CD4-positive, alpha-beta memory T cell (primary cell): ENCODE measurements around the gene SND1. TPM values are rescaled to one million over a fixed set of nuclear protein-coding genes. Genes with fewer than 3 reads are reported as not detected.

Experiments used
- CTCF ChIA-PET: fragments of 350-600 bp; sonication (Branson Sonifier 250); formaldehyde crosslinking; loops from one replicate; lab custom pipeline; 2021; ENCODE audit warnings: inconsistent platforms; ENCODE audit not compliant: partially characterized antibody; lab: Charles Lee
- POLR2A ChIA-PET: fragments of 350-600 bp; sonication (Branson Sonifier 250); formaldehyde crosslinking; loops from one replicate; lab custom pipeline; 2021; ENCODE audit not compliant: partially characterized antibody; lab: Charles Lee
- DNase-seq, 5 donors: peaks; one replicate each; pipeline versions ENCODE4 v3.0.0 to v3.0.0-alpha.2; 2020 to 2022; ENCODE audit warnings: mixed read lengths in 1 of 5
- H3K27ac ChIP-seq: one replicate; pipeline ENCODE4 v1.7.0; 2013; ENCODE audit warnings: low read depth, low read length
- H3K27me3 ChIP-seq: 2 replicates; pipeline ENCODE4 v1.7.0; 2013; ENCODE audit warnings: mild to moderate bottlenecking, low read length, moderate library complexity; ENCODE audit not compliant: insufficient read depth
- H3K36me3 ChIP-seq: 2 replicates; pipeline ENCODE4 v1.7.0; 2013; ENCODE audit warnings: mild to moderate bottlenecking, low read length, moderate library complexity; ENCODE audit not compliant: insufficient read depth
- H3K4me1 ChIP-seq: 2 replicates; pipeline ENCODE4 v1.7.0; 2013; ENCODE audit warnings: mild to moderate bottlenecking, low read length, moderate library complexity; ENCODE audit not compliant: insufficient read depth
- H3K4me3 ChIP-seq, 2 donors: one replicate each; pipeline ENCODE4 v1.7.0; 2013; ENCODE audit warnings: low read length in 2 of 2, mild to moderate bottlenecking in 1 of 2
- H3K9me3 ChIP-seq, 2 donors: one replicate each; pipeline ENCODE4 v1.7.0; 2013; ENCODE audit warnings: low read length in 2 of 2, control low read depth in 1 of 2; ENCODE audit not compliant: control insufficient read depth in 1 of 2
- H3K27ac Mint-ChIP-seq, 7 donors: one replicate each; pipeline ENCODE4 v1.8.0; 2020 to 2021; ENCODE audit warnings: mixed read lengths in 7 of 7, mild to moderate bottlenecking in 6 of 7, inconsistent platforms in 3 of 7, moderate library complexity in 3 of 7
- H3K27me3 Mint-ChIP-seq, 2 donors: one replicate each; pipeline ENCODE4 v1.8.0; 2020 to 2021; ENCODE audit warnings: mixed read lengths in 2 of 2
- H3K36me3 Mint-ChIP-seq, 2 donors: one replicate each; pipeline ENCODE4 v1.8.0; 2020 to 2021; ENCODE audit warnings: mixed read lengths in 2 of 2, inconsistent platforms in 1 of 2, mild to moderate bottlenecking in 1 of 2
- H3K4me1 Mint-ChIP-seq, 4 donors: one replicate each; pipeline ENCODE4 v1.8.0; 2020 to 2021; ENCODE audit warnings: mixed read lengths in 4 of 4, mild to moderate bottlenecking in 1 of 4
- H3K4me3 Mint-ChIP-seq, 8 donors: one replicate each; pipeline ENCODE4 v1.8.0; 2020 to 2021; ENCODE audit warnings: mixed read lengths in 8 of 8, mild to moderate bottlenecking in 7 of 8, moderate library complexity in 6 of 8, inconsistent platforms in 3 of 8
- H3K9me3 Mint-ChIP-seq, 8 donors: one replicate each; pipeline ENCODE4 v1.8.0; 2020 to 2021; ENCODE audit warnings: mixed read lengths in 8 of 8, mild to moderate bottlenecking in 5 of 8, inconsistent platforms in 3 of 8, moderate library complexity in 1 of 8
- intact Hi-C: fragments of 100-400 bp; cut with micrococcal nuclease; formaldehyde crosslinking; loops from one replicate; pipeline ENCODE4 v1.15.1; 2023
- polyA plus RNA-seq, 2 donors: library from polyadenylated mRNA; unstranded; fragments of 300-500 nt; fragmentation: Illumina TruSeq; gene quantifications; one replicate each; pipeline ENCODE4 v1.2.3, GENCODE V29; 2021
- total RNA-seq, 2 experiments: library from RNA; stranded (reverse); gene quantifications; one replicate each; pipeline ENCODE4 v1.2.3, GENCODE V29; 2021

The SND1 gene
- total and polyA plus RNA-seq, 4 experiments from 2014 or later = 119 to 223 (median 171) TPM

GRCh38 chr7:128074336-128074735 is 422.3 kb downstream of the SND1 start:
- Mint-ChIP-seq H3K4me1 (peaks cover 0 to 8% (median 3%) of the 10 kb centered on the region in 4 donors), H3K9me3 (no peaks in the 10 kb centered on the region), H3K27ac (peak overlapping the region in 1 of 7 donors; percentile 72), H3K4me3 (no peak overlapping the region), H3K36me3 (peaks cover 0 to 29% of the 10 kb centered on the region in 2 donors), H3K27me3 (no peaks in the 10 kb centered on the region)
- peaks cover 27% of the 10 kb centered on the region for H3K36me3 ChIP-seq
- no peaks in the 10 kb centered on the region for H3K27me3 ChIP-seq
- no peak overlapping the region for H3K27ac ChIP-seq
- intact Hi-C loops = no loop called here
- POLR2A ChIA-PET = no interaction called here
- no peak overlapping the region for H3K4me3 ChIP-seq
- H3K9me3 ChIP-seq = no peaks in the 10 kb centered on the region
- no peak for DNase-seq
- CTCF ChIA-PET = no interaction called here
- no peaks in the 10 kb centered on the region for H3K4me1 ChIP-seq

- Mint-ChIP-seq H3K4me3 (no peak overlapping the region), H3K27ac (peak overlapping the region in 2 of 7 donors; percentile 47 to 64), H3K36me3 (peaks cover 0 to 31% of the 10 kb centered on the region in 2 donors), H3K4me1 (peaks cover 0 to 8% (median 3%) of the 10 kb centered on the region in 4 donors), H3K27me3 (no peaks in the 10 kb centered on the region), H3K9me3 (no peaks in the 10 kb centered on the region)
- POLR2A ChIA-PET = no interaction called here
- CTCF ChIA-PET = no interaction called here
- Histone ChIP-seq H3K27ac (no peak overlapping the region), H3K4me1 (no peaks in the 10 kb centered on the region), H3K4me3 (no peak overlapping the region), H3K9me3 (no peaks in the 10 kb centered on the region), H3K36me3 (peaks cover 27% of the 10 kb centered on the region), H3K27me3 (no peaks in the 10 kb centered on the region)
- intact Hi-C loops = no loop called here
- no peak for DNase-seq
Observed at GRCh38 chr7:128074736-128075135, 422.7 kb downstream of the SND1 start.

GRCh38 chr7:128075242-128076095 is 423.5 kb downstream of the SND1 start:
- H3K36me3 Mint-ChIP-seq = peaks cover 0 to 31% of the 10 kb centered on the region in 2 donors
- POLR2A ChIA-PET = no interaction called here
- no peak overlapping the region for H3K4me3 ChIP-seq
- peaks cover 32% of the 10 kb centered on the region for H3K36me3 ChIP-seq
- H3K9me3 Mint-ChIP-seq = no peaks in the 10 kb centered on the region
- H3K27me3 ChIP-seq = no peaks in the 10 kb centered on the region
- no peak overlapping the region for H3K27ac ChIP-seq
- no peak for DNase-seq
- CTCF ChIA-PET = no interaction called here
- H3K4me1 ChIP-seq = no peaks in the 10 kb centered on the region
- no peaks in the 10 kb centered on the region for H3K9me3 ChIP-seq
- no peaks in the 10 kb centered on the region for H3K27me3 Mint-ChIP-seq
- peaks cover 0 to 8% (median 3%) of the 10 kb centered on the region in 4 donors for H3K4me1 Mint-ChIP-seq
- H3K27ac Mint-ChIP-seq = peak overlapping the region in 1 of 7 donors; percentile 64
- intact Hi-C loops = no loop called here
- H3K4me3 Mint-ChIP-seq = no peak overlapping the region

DNA sequence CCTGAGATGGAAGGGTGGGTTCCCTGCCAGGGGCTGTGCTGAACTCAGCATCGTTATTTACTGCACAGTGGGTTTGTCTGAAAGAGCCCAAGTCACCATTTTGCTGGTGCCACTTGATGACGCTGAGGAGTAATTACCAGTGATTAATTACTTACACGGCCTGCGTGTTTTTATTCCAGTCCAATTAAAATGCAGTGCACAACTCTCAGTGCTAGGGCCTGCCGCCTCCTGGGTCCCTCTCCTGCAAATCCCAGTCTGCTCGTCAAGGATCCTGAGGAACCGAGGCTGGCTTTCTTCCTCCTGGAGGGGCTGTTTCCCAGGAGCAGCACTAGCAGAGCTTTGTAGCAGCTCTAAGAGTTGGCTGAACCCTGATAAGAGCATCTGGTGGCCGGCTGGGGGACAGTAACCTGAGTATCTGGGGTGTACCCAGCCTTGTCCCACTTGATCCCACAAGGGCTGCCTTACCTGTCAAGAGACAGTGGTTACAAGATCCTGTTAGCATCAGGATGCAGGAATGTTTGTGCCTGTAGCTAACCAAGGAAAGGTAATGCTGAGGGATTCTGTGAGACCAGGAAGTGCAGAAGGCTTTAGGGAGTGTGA is 424.3 kb downstream of the SND1 start:
- no peak overlapping the region for H3K27ac ChIP-seq
- Mint-ChIP-seq H3K9me3 (no peaks in the 10 kb centered on the region), H3K4me3 (no peak overlapping the region), H3K4me1 (peaks cover 0 to 3% (median 1%) of the 10 kb centered on the region in 4 donors), H3K27ac (peak overlapping the region in 2 of 7 donors; percentile 35 to 53), H3K27me3 (no peaks in the 10 kb centered on the region), H3K36me3 (peaks cover 0 to 34% of the 10 kb centered on the region in 2 donors)
- DNase-seq = no peak
- peaks cover 33% of the 10 kb centered on the region for H3K36me3 ChIP-seq
- intact Hi-C loops = no loop called here
- no peaks in the 10 kb centered on the region for H3K27me3 ChIP-seq
- H3K4me1 ChIP-seq = no peaks in the 10 kb centered on the region
- no peaks in the 10 kb centered on the region for H3K9me3 ChIP-seq
- ChIA-PET CTCF (no interaction called here), POLR2A (no interaction called here)
- no peak overlapping the region for H3K4me3 ChIP-seq

DNA sequence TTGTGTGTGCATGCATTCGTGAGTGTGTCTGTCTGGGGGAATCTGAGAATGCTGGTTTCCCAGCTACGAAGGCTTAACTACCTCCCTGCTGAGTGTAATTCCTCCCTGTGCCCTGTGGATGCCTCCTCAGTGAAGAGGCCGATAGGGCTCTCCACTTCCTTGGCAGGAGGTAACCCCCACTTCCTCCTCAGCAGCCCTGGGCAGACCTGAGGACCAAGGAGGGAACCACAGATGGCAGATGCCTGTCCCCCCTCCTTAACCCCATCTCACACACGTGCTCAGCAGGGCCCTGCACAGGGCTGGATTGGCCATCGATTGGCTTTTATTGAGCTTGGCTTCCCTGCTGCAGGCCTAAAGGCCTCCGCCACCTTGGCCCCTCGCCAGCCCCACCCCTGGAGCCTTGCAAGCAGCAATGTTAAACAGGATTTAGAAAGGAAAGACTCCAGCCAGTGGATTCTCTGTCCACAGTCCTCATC is 424.8 kb downstream of the SND1 start:
- intact Hi-C loops = no loop called here
- no peaks in the 10 kb centered on the region for H3K4me1 Mint-ChIP-seq
- POLR2A ChIA-PET = no interaction called here
- H3K36me3 Mint-ChIP-seq = peaks cover 0 to 38% of the 10 kb centered on the region in 2 donors
- no peaks in the 10 kb centered on the region for H3K27me3 ChIP-seq
- no peak overlapping the region for H3K27ac ChIP-seq
- H3K27ac Mint-ChIP-seq = peak overlapping the region in 1 of 7 donors; percentile 18
- H3K36me3 ChIP-seq = peaks cover 39% of the 10 kb centered on the region
- H3K4me3 Mint-ChIP-seq = no peak overlapping the region
- H3K9me3 Mint-ChIP-seq = no peaks in the 10 kb centered on the region
- CTCF ChIA-PET = no interaction called here
- no peak for DNase-seq
- H3K27me3 Mint-ChIP-seq = no peaks in the 10 kb centered on the region
- H3K4me1 ChIP-seq = no peaks in the 10 kb centered on the region
- no peaks in the 10 kb centered on the region for H3K9me3 ChIP-seq
- no peak overlapping the region for H3K4me3 ChIP-seq

DNA sequence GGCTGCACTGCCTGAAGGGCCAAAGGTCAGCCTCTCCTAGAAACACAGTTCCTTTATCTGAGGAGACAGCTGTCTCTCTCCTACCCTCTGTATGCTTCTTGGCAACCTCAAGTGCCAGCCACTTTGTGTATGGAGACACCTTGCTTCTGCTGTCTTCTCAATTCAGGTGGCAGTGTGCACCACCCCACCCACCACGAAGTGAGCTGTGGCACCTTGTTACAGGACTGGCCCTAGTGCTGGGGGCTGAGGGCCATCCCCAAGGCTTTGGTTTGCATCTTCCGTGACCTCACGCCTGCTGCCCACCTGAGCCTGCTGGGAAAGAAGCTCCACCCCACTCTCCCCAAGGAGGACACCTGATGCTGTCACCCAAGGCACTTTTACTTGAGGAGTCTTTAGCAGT is 426.3 kb downstream of the SND1 start:
- POLR2A ChIA-PET = no interaction called here
- no peaks in the 10 kb centered on the region for H3K27me3 ChIP-seq
- Mint-ChIP-seq H3K4me3 (no peak overlapping the region), H3K9me3 (no peaks in the 10 kb centered on the region), H3K27me3 (no peaks in the 10 kb centered on the region), H3K4me1 (no peaks in the 10 kb centered on the region), H3K27ac (no peak overlapping the region), H3K36me3 (peaks cover 4 to 42% of the 10 kb centered on the region in 2 donors)
- H3K4me3 ChIP-seq = no peak overlapping the region
- intact Hi-C loops = no loop called here
- H3K9me3 ChIP-seq = no peaks in the 10 kb centered on the region
- H3K4me1 ChIP-seq = no peaks in the 10 kb centered on the region
- no peak overlapping the region for H3K27ac ChIP-seq
- peaks cover 47% of the 10 kb centered on the region for H3K36me3 ChIP-seq
- CTCF ChIA-PET = interaction anchor here (0.6 to 1.1 kb wide), 2 partner anchors 30 to 57 kb away, joined by 3 to 4 read pairs; no protein-coding TSS in a partner anchor
- DNase-seq = no peak

GRCh38 chr7:128080169-128080568 is 428.2 kb downstream of the SND1 start:
- Histone ChIP-seq H3K4me3 (no peak overlapping the region), H3K9me3 (no peaks in the 10 kb centered on the region), H3K4me1 (no peaks in the 10 kb centered on the region), H3K27me3 (no peaks in the 10 kb centered on the region), H3K27ac (no peak overlapping the region), H3K36me3 (peaks cover 59% of the 10 kb centered on the region)
- Mint-ChIP-seq H3K36me3 (peaks cover 7 to 37% of the 10 kb centered on the region in 2 donors), H3K27me3 (no peaks in the 10 kb centered on the region), H3K4me3 (no peak overlapping the region), H3K9me3 (no peaks in the 10 kb centered on the region), H3K4me1 (no peaks in the 10 kb centered on the region), H3K27ac (peak overlapping the region in 1 of 7 donors; percentile 61)
- DNase-seq = no peak
- intact Hi-C loops = no loop called here
- CTCF ChIA-PET = no interaction called here
- POLR2A ChIA-PET = no interaction called here
